ENCODE results near the gene AMPH. TPM values are rescaled to one million over a fixed set of nuclear protein-coding genes. Genes with fewer than 3 reads are reported as not detected.

AMPH gene
- total RNA-seq, 6 donors from 2014 or later: 0.61 to 25.1 (median 2.5) TPM

DNA sequence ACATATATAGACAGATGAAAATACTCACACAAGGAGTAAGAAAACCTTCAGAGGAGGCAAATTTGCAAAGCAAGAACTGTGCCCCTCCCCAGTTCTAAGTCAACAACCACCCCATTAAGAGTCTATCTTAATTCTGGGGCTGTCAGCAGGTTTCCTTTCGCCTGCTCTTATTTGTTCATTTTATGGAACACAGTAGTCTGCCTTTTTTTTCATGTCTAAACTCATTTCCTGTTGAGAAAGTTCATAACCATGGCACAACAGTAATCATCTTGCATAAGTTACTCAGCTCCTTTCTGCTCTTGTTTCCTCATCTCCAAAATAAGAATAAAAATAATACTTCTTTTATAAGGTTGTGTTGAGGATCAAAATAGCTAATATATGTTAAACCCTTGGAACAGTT lies 25.8 kb upstream of the AMPH start:
- ATAC-seq (ENCODE audit: low FRiP score in 2 of 2): no peak
- WGBS, 2 donors: 25 to 33% methylated on average over 1 of the region's 1 CpG
- no peaks in the 10 kb centered on the region for H3K27me3 ChIP-seq
- H3K4me1 ChIP-seq: no peaks in the 10 kb centered on the region
- H3K36me3 ChIP-seq: no peaks in the 10 kb centered on the region
- DNase-seq: no peak
- no peak for TF ChIP-seq CTCF (IDR thresholded peaks at IDR 0.05)
- TF ChIP-seq POLR2A (IDR thresholded peaks at IDR 0.05): no peak
- H3K9me3 ChIP-seq: no peaks in the 10 kb centered on the region
- H3K4me3 ChIP-seq: no peak overlapping the region
- peak overlapping the region in 2 of 4 donors; percentile 18 to 27 for H3K27ac ChIP-seq

GRCh38 chr7:38655833-38656774 lies 24.9 kb upstream of the AMPH start:
- peak in 1 of 2 donors; percentile 52 for DNase-seq
- no peaks in the 10 kb centered on the region for H3K27me3 ChIP-seq

DNA sequence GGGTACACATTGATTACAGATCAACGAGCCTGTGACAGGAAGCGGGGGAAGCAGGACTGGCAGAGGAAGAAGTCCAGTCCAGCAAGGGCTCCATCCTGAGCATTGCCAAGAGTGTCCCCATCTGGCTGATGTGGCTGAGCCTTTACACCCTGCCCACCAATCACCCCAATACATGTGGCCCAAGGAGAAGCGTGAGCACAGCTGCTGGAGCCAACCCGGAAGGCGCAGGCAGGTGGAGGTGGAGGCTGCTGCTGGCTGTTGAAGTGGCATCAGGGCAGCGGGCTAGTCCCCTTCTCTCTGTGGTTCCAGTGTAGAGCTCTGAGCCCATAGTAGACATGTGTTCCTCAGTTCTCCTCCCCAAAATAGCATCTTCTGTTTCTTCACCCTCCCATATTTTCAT lies 6.8 kb upstream of the AMPH start:
- WGBS, 2 donors: 90 to 91% methylated on average over 6 of the region's 6 CpGs
- Histone ChIP-seq H3K4me3 (no peak overlapping the region), H3K27ac (no peak overlapping the region), H3K9me3 (no peaks in the 10 kb centered on the region), H3K36me3 (no peaks in the 10 kb centered on the region), H3K27me3 (no peaks in the 10 kb centered on the region), H3K4me1 (no peaks in the 10 kb centered on the region)
- ATAC-seq (ENCODE audit: low FRiP score in 2 of 2) (no peak), DNase-seq (peak in 1 of 2 donors; percentile 15)
- no peak for TF ChIP-seq EP300 (IDR thresholded peaks at IDR 0.05)
- no peak for TF ChIP-seq CTCF (IDR thresholded peaks at IDR 0.05)
- TF ChIP-seq POLR2AphosphoS5 (IDR thresholded peaks at IDR 0.05): no peak
- no peak for TF ChIP-seq POLR2A (IDR thresholded peaks at IDR 0.05)

More at GRCh38 chr7:38655833-38656774, 24.9 kb upstream of the AMPH start:
- no peaks in the 10 kb centered on the region for H3K36me3 ChIP-seq
- no peaks in the 10 kb centered on the region for H3K9me3 ChIP-seq
- ATAC-seq (ENCODE audit: low FRiP score in 2 of 2): no peak
- peak overlapping the region in 3 of 4 donors; percentile 18 to 61 (median 27) for H3K27ac ChIP-seq
- H3K4me1 ChIP-seq: no peaks in the 10 kb centered on the region
- H3K4me3 ChIP-seq: no peak overlapping the region
- TF ChIP-seq CTCF (IDR thresholded peaks at IDR 0.05) (no peak), POLR2A (IDR thresholded peaks at IDR 0.05) (no peak), EP300 (IDR thresholded peaks at IDR 0.05) (no peak), POLR2AphosphoS5 (IDR thresholded peaks at IDR 0.05) (no peak)
- WGBS, 2 donors: 86 to 91% methylated on average over 24 to 35 of the region's 35 CpGs

DNA sequence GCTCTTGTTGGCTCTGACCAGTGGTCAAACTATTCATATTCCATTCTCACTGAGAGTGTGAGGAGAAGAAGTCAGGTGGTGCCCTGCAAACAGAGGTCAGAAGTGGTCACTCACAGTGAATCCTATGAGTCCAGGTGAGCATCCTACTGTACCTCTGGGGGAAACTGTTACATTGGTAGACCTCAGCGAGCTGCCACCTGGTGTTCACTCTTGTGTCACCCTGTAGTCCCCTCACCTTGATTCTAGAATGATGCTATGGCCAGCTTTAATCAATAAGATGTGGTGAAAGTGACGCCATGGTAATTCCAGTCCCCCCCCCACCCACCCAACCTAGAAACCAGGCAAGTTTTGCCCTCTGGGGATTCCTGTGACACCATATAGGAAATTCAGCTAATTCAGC lies 1.2 kb upstream of the AMPH start:
- no peak overlapping the region for H3K4me3 ChIP-seq
- peaks cover 0 to 10% (median 5%) of the 10 kb centered on the region in 4 donors for H3K4me1 ChIP-seq
- H3K36me3 ChIP-seq: no peaks in the 10 kb centered on the region
- 79 to 83% methylated on average over 2 of the region's 2 CpGs for WGBS, 2 donors
- peaks cover 0 to 10% (median 8%) of the 10 kb centered on the region in 4 donors for H3K27me3 ChIP-seq
- no peak for DNase-seq
- no peak for ATAC-seq (ENCODE audit: low FRiP score in 2 of 2)
- TF ChIP-seq POLR2AphosphoS5 (IDR thresholded peaks at IDR 0.05): no peak
- no peak for TF ChIP-seq POLR2A (IDR thresholded peaks at IDR 0.05)
- no peak for TF ChIP-seq CTCF (IDR thresholded peaks at IDR 0.05)
- TF ChIP-seq EP300 (IDR thresholded peaks at IDR 0.05): no peak
- H3K27ac ChIP-seq: no peak overlapping the region
- H3K9me3 ChIP-seq: no peaks in the 10 kb centered on the region

Data from upper lobe of left lung (tissue), 6 donors.